Measurements from ENCODE around the gene DBH.

The DBH gene

DNA sequence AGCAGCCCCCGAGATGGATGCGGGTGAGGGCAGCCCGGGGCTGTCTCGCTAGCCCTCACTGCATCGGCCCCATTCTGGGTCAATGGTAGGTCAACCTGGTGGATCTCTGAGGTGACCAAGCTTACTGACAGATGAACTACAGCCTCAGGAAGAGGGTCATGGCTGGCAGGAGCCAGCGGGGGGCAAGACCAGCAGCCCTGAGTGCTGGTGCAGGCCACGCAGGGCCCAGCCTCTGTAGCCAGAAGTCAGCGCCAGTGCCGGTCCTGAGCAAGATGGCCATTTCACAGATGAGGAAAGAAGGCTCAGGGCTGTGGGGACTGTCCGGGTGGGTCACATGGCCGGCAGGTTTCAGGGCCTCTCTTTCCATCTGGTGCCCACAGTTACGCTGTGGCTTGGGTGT, 5.1 kb upstream of the DBH start:
- Histone ChIP-seq H3K9ac (ENCODE audit: low read length) (no peak overlapping the region), H3K4me3 (ENCODE audit: low read length) (no peak overlapping the region), H2AFZ (ENCODE audit: low read depth, low read length) (no peak overlapping the region), H3K4me1 (ENCODE audit: low read length) (no peaks in the 10 kb centered on the region), H3K36me3 (replicated peaks; ENCODE audit: low read depth, low read length) (no peaks in the 10 kb centered on the region), H3K9me3 (ENCODE audit: insufficient read depth, low read length) (no peaks in the 10 kb centered on the region), H3K4me2 (ENCODE audit: low read length) (no peak overlapping the region), H3K27me3 (ENCODE audit: low read depth, low read length) (peaks cover 14% of the 10 kb centered on the region; the same call in 1 of the 2 replicates), H3K79me2 (ENCODE audit: low read length) (no peaks in the 10 kb centered on the region), H3K27ac (ENCODE audit: low read length) (no peak overlapping the region), H4K20me1 (ENCODE audit: insufficient read depth, low read length) (no peaks in the 10 kb centered on the region)
- TF ChIP-seq EZH2phosphoT487 (IDR thresholded peaks at IDR 0.05; ENCODE audit: low read depth) = no peak
- TF ChIP-seq, protein P1, sequence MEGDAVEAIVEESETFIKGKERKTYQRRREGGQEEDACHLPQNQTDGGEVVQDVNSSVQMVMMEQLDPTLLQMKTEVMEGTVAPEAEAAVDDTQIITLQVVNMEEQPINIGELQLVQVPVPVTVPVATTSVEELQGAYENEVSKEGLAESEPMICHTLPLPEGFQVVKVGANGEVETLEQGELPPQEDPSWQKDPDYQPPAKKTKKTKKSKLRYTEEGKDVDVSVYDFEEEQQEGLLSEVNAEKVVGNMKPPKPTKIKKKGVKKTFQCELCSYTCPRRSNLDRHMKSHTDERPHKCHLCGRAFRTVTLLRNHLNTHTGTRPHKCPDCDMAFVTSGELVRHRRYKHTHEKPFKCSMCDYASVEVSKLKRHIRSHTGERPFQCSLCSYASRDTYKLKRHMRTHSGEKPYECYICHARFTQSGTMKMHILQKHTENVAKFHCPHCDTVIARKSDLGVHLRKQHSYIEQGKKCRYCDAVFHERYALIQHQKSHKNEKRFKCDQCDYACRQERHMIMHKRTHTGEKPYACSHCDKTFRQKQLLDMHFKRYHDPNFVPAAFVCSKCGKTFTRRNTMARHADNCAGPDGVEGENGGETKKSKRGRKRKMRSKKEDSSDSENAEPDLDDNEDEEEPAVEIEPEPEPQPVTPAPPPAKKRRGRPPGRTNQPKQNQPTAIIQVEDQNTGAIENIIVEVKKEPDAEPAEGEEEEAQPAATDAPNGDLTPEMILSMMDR (IDR thresholded peaks at IDR 0.05; ENCODE audit: low read depth, low read length) = no peak

DNA sequence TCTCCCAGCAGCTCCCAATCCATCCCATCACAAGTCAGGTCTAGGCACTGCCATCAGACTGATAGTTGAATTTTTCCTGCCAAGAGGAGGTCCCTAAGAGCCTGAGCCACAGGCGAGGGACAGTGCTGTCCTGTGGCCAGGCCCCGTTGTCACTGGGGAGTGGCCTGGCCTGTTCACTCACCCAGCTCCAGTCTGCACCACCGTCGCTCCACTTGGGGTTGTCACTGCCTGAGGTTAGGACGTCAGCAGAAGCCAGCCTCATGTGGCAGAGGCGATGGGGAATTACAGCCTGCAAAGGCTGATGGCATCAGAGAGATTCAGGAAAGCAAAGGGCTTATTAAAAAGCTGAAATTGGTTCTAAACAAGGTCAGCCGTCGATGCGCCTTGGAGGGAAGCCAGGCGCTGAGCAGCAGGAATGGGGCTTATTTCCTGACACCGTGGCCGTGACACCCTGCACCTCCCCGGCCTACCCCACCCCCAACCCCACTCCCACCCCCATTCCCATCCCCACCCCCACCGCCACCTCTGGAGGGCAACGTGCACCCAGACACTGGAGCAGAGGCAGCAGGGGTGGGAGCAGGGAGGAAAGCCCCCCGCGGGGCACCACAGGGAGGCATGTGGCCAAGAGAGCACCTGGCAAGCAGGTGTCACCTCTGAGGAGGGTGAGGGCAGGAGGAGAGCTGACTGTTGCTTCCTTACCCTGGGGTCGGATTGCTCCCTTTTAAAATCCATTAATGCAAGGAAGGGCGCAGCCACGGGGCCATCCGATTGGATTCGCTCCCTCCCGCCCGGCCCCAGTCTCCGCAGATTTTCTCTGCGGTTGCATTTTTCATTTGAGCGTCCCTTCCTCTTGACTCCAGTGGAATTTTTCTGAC, 3.1 kb upstream of the DBH start:
- no peak overlapping the region for H3K4me2 ChIP-seq (ENCODE audit: low read length)
- TF ChIP-seq, protein P1 (IDR thresholded peaks at IDR 0.05; ENCODE audit: low read depth, low read length) = no peak
- no peak for TF ChIP-seq EZH2phosphoT487 (IDR thresholded peaks at IDR 0.05; ENCODE audit: low read depth)
- no peaks in the 10 kb centered on the region for H3K36me3 ChIP-seq (replicated peaks; ENCODE audit: low read depth, low read length)
- 0 out of 2 replicates have a peak, but pooled peaks cover 5% of the 10 kb centered on the region for H3K27me3 ChIP-seq (ENCODE audit: low read depth, low read length)
- H3K4me1 ChIP-seq (ENCODE audit: low read length) = no peaks in the 10 kb centered on the region
- no peaks in the 10 kb centered on the region for H3K9me3 ChIP-seq (ENCODE audit: insufficient read depth, low read length)
- no peaks in the 10 kb centered on the region for H3K79me2 ChIP-seq (ENCODE audit: low read length)
- no peak overlapping the region for H2AFZ ChIP-seq (ENCODE audit: low read depth, low read length)
- H3K27ac ChIP-seq (ENCODE audit: low read length) = no peak overlapping the region
- no peaks in the 10 kb centered on the region for H4K20me1 ChIP-seq (ENCODE audit: insufficient read depth, low read length)
- H3K4me3 ChIP-seq (ENCODE audit: low read length) = no peak overlapping the region
- no peak overlapping the region for H3K9ac ChIP-seq (ENCODE audit: low read length)

DNA sequence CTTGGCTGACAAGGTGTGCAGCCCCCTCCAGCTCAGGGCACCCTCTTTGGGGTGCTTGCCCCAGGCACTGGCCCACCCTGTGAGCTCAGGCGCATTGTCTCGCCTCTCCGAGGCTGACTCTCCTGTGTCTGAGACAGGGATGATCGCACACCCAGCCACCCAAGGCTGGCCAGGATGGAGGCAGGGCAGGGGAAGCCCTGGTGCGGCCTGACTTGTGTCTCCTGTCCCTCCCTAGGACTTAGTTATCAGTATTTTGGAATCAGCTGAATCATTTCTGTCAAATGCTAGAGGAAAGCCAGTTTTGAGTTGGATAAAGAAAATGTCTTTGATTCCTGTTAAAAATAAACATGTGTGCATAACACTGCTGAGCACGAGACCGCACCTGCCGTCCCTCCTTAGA, 2.5 kb upstream of the DBH start:
- H3K27ac ChIP-seq (ENCODE audit: low read length) = no peak overlapping the region
- no peak overlapping the region for H3K4me3 ChIP-seq (ENCODE audit: low read length)
- TF ChIP-seq EZH2phosphoT487 (IDR thresholded peaks at IDR 0.05; ENCODE audit: low read depth) = no peak
- TF ChIP-seq, protein P1 (IDR thresholded peaks at IDR 0.05; ENCODE audit: low read depth, low read length) = no peak
- H3K36me3 ChIP-seq (replicated peaks; ENCODE audit: low read depth, low read length) = no peaks in the 10 kb centered on the region
- no peak overlapping the region for H3K4me2 ChIP-seq (ENCODE audit: low read length)
- H3K79me2 ChIP-seq (ENCODE audit: low read length) = no peaks in the 10 kb centered on the region
- H4K20me1 ChIP-seq (ENCODE audit: insufficient read depth, low read length) = no peaks in the 10 kb centered on the region
- H3K4me1 ChIP-seq (ENCODE audit: low read length) = no peaks in the 10 kb centered on the region
- H2AFZ ChIP-seq (ENCODE audit: low read depth, low read length) = no peak overlapping the region
- H3K27me3 ChIP-seq (ENCODE audit: low read depth, low read length) = 0 out of 2 replicates have a peak, but pooled peaks cover 3% of the 10 kb centered on the region
- H3K9me3 ChIP-seq (ENCODE audit: insufficient read depth, low read length) = no peaks in the 10 kb centered on the region
- H3K9ac ChIP-seq (ENCODE audit: low read length) = no peak overlapping the region

DNA sequence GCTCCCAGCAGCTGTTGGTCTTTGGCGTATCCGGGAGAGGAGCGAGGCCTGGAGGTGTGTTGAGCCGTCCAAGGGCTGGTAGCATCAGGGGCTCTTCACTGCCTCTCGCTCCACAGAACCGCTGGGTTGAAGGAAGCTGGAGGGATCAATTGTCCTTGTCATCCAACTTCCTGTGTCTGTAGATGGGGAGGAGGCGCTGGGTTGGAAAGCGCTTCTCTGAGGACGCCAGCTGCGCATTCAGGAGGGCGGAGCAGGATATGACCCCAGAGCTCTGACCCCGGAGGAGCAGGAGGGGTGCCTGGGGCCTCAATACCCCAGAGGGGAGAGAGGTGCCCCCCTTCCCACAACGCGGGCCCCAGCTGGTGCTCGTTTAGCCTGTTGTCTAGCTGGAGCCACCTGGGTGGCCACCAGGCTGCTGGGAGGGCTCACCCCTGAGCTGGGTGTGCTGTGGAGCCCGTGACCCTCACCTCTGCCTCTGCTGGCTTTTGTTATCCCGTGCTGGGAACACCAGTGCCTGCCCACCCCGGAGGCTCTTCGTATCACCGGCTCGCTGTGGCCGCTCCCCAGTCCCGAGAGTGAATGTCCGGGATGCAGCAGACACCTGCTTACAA, 2.0 kb upstream of the DBH start:
- H2AFZ ChIP-seq (ENCODE audit: low read depth, low read length) = no peak overlapping the region
- no peaks in the 10 kb centered on the region for H3K9me3 ChIP-seq (ENCODE audit: insufficient read depth, low read length)
- H3K4me2 ChIP-seq (ENCODE audit: low read length) = no peak overlapping the region
- no peaks in the 10 kb centered on the region for H3K36me3 ChIP-seq (replicated peaks; ENCODE audit: low read depth, low read length)
- H3K27me3 ChIP-seq (ENCODE audit: low read depth, low read length) = peaks cover 3% of the 10 kb centered on the region; the same call in 1 of the 2 replicates
- no peaks in the 10 kb centered on the region for H3K4me1 ChIP-seq (ENCODE audit: low read length)
- no peak overlapping the region for H3K4me3 ChIP-seq (ENCODE audit: low read length)
- no peaks in the 10 kb centered on the region for H3K79me2 ChIP-seq (ENCODE audit: low read length)
- no peak overlapping the region for H3K27ac ChIP-seq (ENCODE audit: low read length)
- H3K9ac ChIP-seq (ENCODE audit: low read length) = no peak overlapping the region
- no peaks in the 10 kb centered on the region for H4K20me1 ChIP-seq (ENCODE audit: insufficient read depth, low read length)
- TF ChIP-seq EZH2phosphoT487 (IDR thresholded peaks at IDR 0.05; ENCODE audit: low read depth) = no peak
- TF ChIP-seq, protein P1 (IDR thresholded peaks at IDR 0.05; ENCODE audit: low read depth, low read length) = no peak
